CD14-positive monocyte (primary cell): ENCODE results near the gene ZNF544. TPM values are rescaled to one million over a fixed set of nuclear protein-coding genes. Genes with fewer than 3 reads are reported as not detected.

Experiments used
- DNase-seq, 3 donors: peaks; one replicate each; pipeline ENCODE4 v3.0.0-alpha.2; 2011 to 2022
- H2AFZ ChIP-seq: 2 replicates; pipeline ENCODE4 v1.6.0; 2012; ENCODE audit warnings: mild to moderate bottlenecking, low read depth, low read length, inconsistent platforms; ENCODE audit not compliant: insufficient read depth, poor library complexity, severe bottlenecking
- H3K27ac ChIP-seq, 2 donors: 1 replicate in 1 of 2; 2 replicates in 1 of 2; pipeline ENCODE4 v1.5.1; 2012 to 2013; ENCODE audit warnings: low read length in 2 of 2, control low read depth in 1 of 2, inconsistent platforms in 1 of 2, low read depth in 1 of 2, mild to moderate bottlenecking in 1 of 2
- H3K27me3 ChIP-seq, 2 donors: one replicate each; pipeline versions ENCODE4 v1.6.0 to v1.6.1; 2011 to 2013; ENCODE audit warnings: low read length in 2 of 2; ENCODE audit not compliant: control insufficient read depth in 2 of 2, insufficient read depth in 2 of 2
- H3K36me3 ChIP-seq, 2 donors: replicated peaks in 1 of 2; 1 replicate in 1 of 2; 2 replicates in 1 of 2; pipeline versions ENCODE4 v1.5.1 to v1.6.1; 2012 to 2013; ENCODE audit warnings: low read length in 2 of 2, control low read depth in 1 of 2, inconsistent platforms in 1 of 2, mild to moderate bottlenecking in 1 of 2; ENCODE audit not compliant: insufficient read depth in 2 of 2, control insufficient read depth in 1 of 2
- H3K4me1 ChIP-seq, 2 donors: 1 replicate in 1 of 2; 2 replicates in 1 of 2; pipeline versions ENCODE4 v1.5.1 to v1.6.1; 2012 to 2013; ENCODE audit warnings: low read length in 2 of 2, control low read depth in 1 of 2, inconsistent platforms in 1 of 2, mild to moderate bottlenecking in 1 of 2, moderate library complexity in 1 of 2; ENCODE audit not compliant: insufficient read depth in 2 of 2, control insufficient read depth in 1 of 2
- H3K4me2 ChIP-seq: replicated peaks from 2 replicates; pipeline ENCODE3; 2012; ENCODE audit warnings: low read length, moderate library complexity, mild to moderate bottlenecking; ENCODE audit not compliant: poor library complexity, severe bottlenecking; ENCODE audit errors: extremely low read depth
- H3K4me3 ChIP-seq, 3 experiments: fragments of 200-600 bp in 1 of 3; sonication (generic) in 1 of 3; replicated peaks in 1 of 3; 1 replicate in 2 of 3; 2 replicates in 1 of 3; pipeline ENCODE4 v1.5.1; 2011 to 2013; ENCODE audit warnings: low read length in 3 of 3, mild to moderate bottlenecking in 3 of 3, control low read depth in 2 of 3, low read depth in 2 of 3, inconsistent platforms in 1 of 3, moderate library complexity in 1 of 3
- H3K79me2 ChIP-seq: 2 replicates; pipeline ENCODE4 v1.6.0; 2012; ENCODE audit warnings: mild to moderate bottlenecking, control low read depth, inconsistent platforms, low read length, moderate library complexity; ENCODE audit not compliant: insufficient read depth
- H3K9ac ChIP-seq: 2 replicates; pipeline ENCODE4 v1.6.0; 2017; ENCODE audit warnings: low read length, mild to moderate bottlenecking; ENCODE audit not compliant: insufficient read depth, poor library complexity, severe bottlenecking
- H3K9me3 ChIP-seq, 2 donors: replicated peaks in 1 of 2; 1 replicate in 1 of 2; 2 replicates in 1 of 2; pipeline versions ENCODE4 v1.5.1 to v1.6.1; 2012 to 2013; ENCODE audit warnings: low read length in 2 of 2, control low read depth in 1 of 2; ENCODE audit not compliant: control insufficient read depth in 1 of 2, insufficient read depth in 1 of 2
- H4K20me1 ChIP-seq: 2 replicates; pipeline ENCODE4 v1.6.0; 2012; ENCODE audit warnings: mild to moderate bottlenecking, low read length, control low read depth, moderate library complexity; ENCODE audit not compliant: insufficient read depth
- H3K27ac Mint-ChIP-seq, 7 donors: one replicate each; pipeline ENCODE4 v1.8.0; 2020; ENCODE audit warnings: mild to moderate bottlenecking in 7 of 7, mixed read lengths in 7 of 7, moderate library complexity in 6 of 7, inconsistent platforms in 2 of 7
- H3K27me3 Mint-ChIP-seq, 3 donors: one replicate each; pipeline ENCODE4 v1.8.0; 2021 to 2022; ENCODE audit warnings: low read depth in 3 of 3, mild to moderate bottlenecking in 3 of 3, mixed read lengths in 3 of 3, moderate library complexity in 3 of 3, inconsistent platforms in 1 of 3
- H3K36me3 Mint-ChIP-seq, 2 donors: one replicate each; pipeline ENCODE4 v1.8.0; 2020; ENCODE audit warnings: mixed read lengths in 2 of 2, inconsistent platforms in 1 of 2, mild to moderate bottlenecking in 1 of 2
- H3K4me1 Mint-ChIP-seq: one replicate; pipeline ENCODE4 v1.8.0; 2020; ENCODE audit warnings: mild to moderate bottlenecking, mixed read lengths
- H3K4me3 Mint-ChIP-seq, 2 donors: one replicate each; pipeline ENCODE4 v1.8.0; 2020; ENCODE audit warnings: mild to moderate bottlenecking in 2 of 2, mixed read lengths in 2 of 2, moderate library complexity in 1 of 2
- H3K9me3 Mint-ChIP-seq, 7 donors: one replicate each; pipeline ENCODE4 v1.8.0; 2020 to 2022; ENCODE audit warnings: mixed read lengths in 7 of 7, mild to moderate bottlenecking in 6 of 7, moderate library complexity in 6 of 7, inconsistent platforms in 2 of 7
- WGBS: methylation state at CpG from one replicate; pipeline ENCODE4 v1.1.5; 2013; ENCODE audit warnings: missing lambda C conversion rate; ENCODE audit not compliant: insufficient coverage; 5-methylcytosine and 5-hydroxymethylcytosine counted together
- intact Hi-C, 2 donors: fragments of 100-400 bp; cut with micrococcal nuclease; formaldehyde crosslinking; loops; one replicate each; pipeline versions ENCODE4 v1.15.0 to v1.15.1; 2023
- polyA plus RNA-seq, 3 donors: library from polyadenylated mRNA; depleted of rRNA in 1 of 3; unstranded in 2 of 3; stranded (reverse) in 1 of 3; fragments of 300-500 nt in 2 of 3; fragments of >200 nt in 1 of 3; fragmentation: Illumina TruSeq in 2 of 3; gene quantifications; 1 replicate in 2 of 3; 2 replicates in 1 of 3; pipeline ENCODE4 v1.2.3, GENCODE V29; 2012 to 2021
- TF ChIP-seq, protein P1 (sequence below): fragments of 200-600 bp; IDR thresholded peaks from one replicate; pipeline ENCODE4 v1.8.0; 2022; ENCODE audit warnings: antibody characterized with exemption, mild to moderate bottlenecking

The ZNF544 gene
- polyA plus RNA-seq, 3 donors: 1.5 to 7.9 (median 2.2) TPM

DNA sequence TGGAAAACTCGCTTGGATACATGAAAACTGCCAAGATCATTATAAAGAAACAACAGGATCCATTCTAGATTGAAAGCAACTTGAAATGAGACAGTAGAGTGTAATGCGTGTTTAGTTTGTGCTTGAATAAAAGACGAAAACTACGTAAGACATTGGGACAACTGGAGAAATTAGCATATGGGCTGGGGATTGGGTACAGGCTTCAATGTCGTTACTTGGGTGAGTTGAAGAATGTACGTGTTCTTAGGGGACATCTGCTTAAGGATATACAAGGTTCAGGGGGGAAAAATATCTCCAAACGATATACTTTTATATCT, 76.0 kb downstream of the ZNF544 start:
- Histone ChIP-seq H2AFZ (peak overlapping the region; percentile 95), H4K20me1 (no peaks in the 10 kb centered on the region), H3K4me3 (peak overlapping the region; percentile 29 to 90 (median 60)), H3K36me3 (peaks cover 24 to 54% of the 10 kb centered on the region in 2 donors), H3K9ac (peak overlapping the region; percentile 92), H3K4me1 (peaks cover 12 to 16% of the 10 kb centered on the region in 2 donors), H3K4me2 (peak overlapping the region; percentile 74), H3K9me3 (peaks cover 27 to 39% of the 10 kb centered on the region in 2 donors), H3K27ac (peak overlapping the region; percentile 65 to 97), H3K79me2 (peaks cover 35% of the 10 kb centered on the region), H3K27me3 (no peaks in the 10 kb centered on the region)
- intact Hi-C loops: loop anchor here (2.0 to 10.0 kb wide), 4 partner anchors 22 to 300 kb away; partner anchors contain the start of genes ZNF274 (in 2 of the 2), ZSCAN22 (in 2 of the 2), RPS5 (in 1 of the 2) and ZNF606 (in 1 of the 2)
- Mint-ChIP-seq H3K4me1 (peaks cover 16% of the 10 kb centered on the region), H3K27me3 (peaks cover 0 to 2% (median 0%) of the 10 kb centered on the region in 3 donors), H3K9me3 (peaks cover 24 to 51% (median 39%) of the 10 kb centered on the region in 7 donors), H3K27ac (peak overlapping the region; percentile 91 to 99 (median 98)), H3K4me3 (peak overlapping the region; percentile 91 to 99), H3K36me3 (peaks cover 55 to 60% of the 10 kb centered on the region in 2 donors)
- no peak for DNase-seq
- 66% methylated on average over 3 of the region's 7 CpGs for WGBS
- TF ChIP-seq, protein P1, sequence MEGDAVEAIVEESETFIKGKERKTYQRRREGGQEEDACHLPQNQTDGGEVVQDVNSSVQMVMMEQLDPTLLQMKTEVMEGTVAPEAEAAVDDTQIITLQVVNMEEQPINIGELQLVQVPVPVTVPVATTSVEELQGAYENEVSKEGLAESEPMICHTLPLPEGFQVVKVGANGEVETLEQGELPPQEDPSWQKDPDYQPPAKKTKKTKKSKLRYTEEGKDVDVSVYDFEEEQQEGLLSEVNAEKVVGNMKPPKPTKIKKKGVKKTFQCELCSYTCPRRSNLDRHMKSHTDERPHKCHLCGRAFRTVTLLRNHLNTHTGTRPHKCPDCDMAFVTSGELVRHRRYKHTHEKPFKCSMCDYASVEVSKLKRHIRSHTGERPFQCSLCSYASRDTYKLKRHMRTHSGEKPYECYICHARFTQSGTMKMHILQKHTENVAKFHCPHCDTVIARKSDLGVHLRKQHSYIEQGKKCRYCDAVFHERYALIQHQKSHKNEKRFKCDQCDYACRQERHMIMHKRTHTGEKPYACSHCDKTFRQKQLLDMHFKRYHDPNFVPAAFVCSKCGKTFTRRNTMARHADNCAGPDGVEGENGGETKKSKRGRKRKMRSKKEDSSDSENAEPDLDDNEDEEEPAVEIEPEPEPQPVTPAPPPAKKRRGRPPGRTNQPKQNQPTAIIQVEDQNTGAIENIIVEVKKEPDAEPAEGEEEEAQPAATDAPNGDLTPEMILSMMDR: no peak

DNA sequence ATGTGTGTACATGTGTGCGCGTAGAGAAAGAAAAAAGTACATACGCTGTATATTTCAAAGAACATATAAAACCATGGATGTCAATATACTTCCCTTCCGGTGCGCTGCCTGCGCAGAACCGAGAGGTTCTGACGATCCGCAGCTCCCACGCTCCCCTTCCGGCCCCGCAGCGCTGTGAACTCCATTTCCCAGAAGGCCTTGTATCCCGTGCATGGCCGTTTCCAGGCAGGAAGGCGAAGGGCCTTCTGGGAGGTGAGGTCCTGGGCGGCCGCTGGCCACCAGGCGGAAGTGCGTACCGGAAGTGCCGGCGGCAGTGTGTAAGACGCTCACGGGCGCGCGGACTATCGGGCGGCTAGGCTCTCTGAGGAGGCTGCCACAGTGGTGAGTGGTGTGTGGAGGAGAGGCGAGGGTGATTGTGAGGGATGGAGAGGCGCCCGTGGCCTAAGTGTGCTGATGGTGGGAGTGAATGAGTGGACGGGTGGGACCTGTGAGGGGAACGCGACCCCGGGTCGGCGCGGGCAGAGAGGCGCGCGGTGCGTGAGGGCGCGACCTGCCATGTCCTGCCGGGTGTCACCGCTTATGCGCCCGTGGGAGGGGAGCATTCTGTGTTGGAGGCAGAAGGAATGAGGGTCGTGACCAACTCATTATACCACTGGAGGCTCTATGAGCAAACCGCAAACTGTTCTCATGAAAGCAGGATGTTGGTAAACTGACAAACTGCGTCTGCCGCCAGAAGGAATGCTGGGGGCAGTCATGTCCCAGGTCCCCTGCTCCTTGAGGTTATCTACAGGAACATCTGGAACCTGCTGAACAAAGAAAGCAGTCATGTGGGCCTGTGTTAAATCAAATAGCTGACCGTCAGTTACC, 76.6 kb downstream of the ZNF544 start, which contains the start of gene ERVK3-1:
TSS of gene ERVK3-1 (plus strand) at position 313 of the 867 bp plus-strand sequence. CDS start 6,792 bp downstream, outside the sequence.
- H3K27ac ChIP-seq: peak within 1 kb of the TSS; percentile 65 to 97
- H3K9me3 Mint-ChIP-seq: peaks cover 23 to 51% (median 38%) of the 10 kb centered on the region in 7 donors
- TF ChIP-seq, protein P1: no peak
- peak within 1 kb of the TSS; percentile 60 to 90 (median 80) for H3K4me3 ChIP-seq
- H3K36me3 ChIP-seq: peaks cover 26 to 54% of the 10 kb centered on the region in 2 donors
- H2AFZ ChIP-seq: peak within 1 kb of the TSS; percentile 95
- intact Hi-C loops: loop anchor here (2.0 to 10.0 kb wide), 4 partner anchors 22 to 300 kb away; partner anchors contain the start of genes ZSCAN22 (in 2 of the 2), RPS5 (in 1 of the 2), ZNF274 (in 1 of the 2) and ZNF606 (in 1 of the 2)
- peaks cover 55 to 60% of the 10 kb centered on the region in 2 donors for H3K36me3 Mint-ChIP-seq
- peaks cover 0 to 2% (median 0%) of the 10 kb centered on the region in 3 donors for H3K27me3 Mint-ChIP-seq
- peak within 1 kb of the TSS; percentile 96 to 99 (median 98) for H3K27ac Mint-ChIP-seq
- no peaks in the 10 kb centered on the region for H3K27me3 ChIP-seq
- no peaks in the 10 kb centered on the region for H4K20me1 ChIP-seq
- peak within 1 kb of the TSS; percentile 74 for H3K4me2 ChIP-seq
- DNase-seq: peak; percentile 99
- peaks cover 24 to 38% of the 10 kb centered on the region in 2 donors for H3K9me3 ChIP-seq
- H3K9ac ChIP-seq: peak within 1 kb of the TSS; percentile 92
- H3K4me3 Mint-ChIP-seq: peak within 1 kb of the TSS; percentile 91 to 99
- H3K4me1 Mint-ChIP-seq: peaks cover 16% of the 10 kb centered on the region
- peaks cover 36% of the 10 kb centered on the region for H3K79me2 ChIP-seq
- WGBS: 1% methylated on average over 42 of the region's 55 CpGs
- H3K4me1 ChIP-seq: peaks cover 12 to 16% of the 10 kb centered on the region in 2 donors
